GM18511 (cell line): Measurements from ENCODE around the gene EDIL3.
A peak's percentile ranks its signal among the peaks of the same experiment; 100 is the strongest.

Experiments
- ATAC-seq: cut with Tn5 transposase; IDR thresholded peaks from one replicate; pipeline ENCODE4 v1.9.1; 2021; ENCODE audit warnings: mild to moderate bottlenecking, moderate library complexity; ENCODE audit not compliant: unreplicated experiment

EDIL3 gene

DNA sequence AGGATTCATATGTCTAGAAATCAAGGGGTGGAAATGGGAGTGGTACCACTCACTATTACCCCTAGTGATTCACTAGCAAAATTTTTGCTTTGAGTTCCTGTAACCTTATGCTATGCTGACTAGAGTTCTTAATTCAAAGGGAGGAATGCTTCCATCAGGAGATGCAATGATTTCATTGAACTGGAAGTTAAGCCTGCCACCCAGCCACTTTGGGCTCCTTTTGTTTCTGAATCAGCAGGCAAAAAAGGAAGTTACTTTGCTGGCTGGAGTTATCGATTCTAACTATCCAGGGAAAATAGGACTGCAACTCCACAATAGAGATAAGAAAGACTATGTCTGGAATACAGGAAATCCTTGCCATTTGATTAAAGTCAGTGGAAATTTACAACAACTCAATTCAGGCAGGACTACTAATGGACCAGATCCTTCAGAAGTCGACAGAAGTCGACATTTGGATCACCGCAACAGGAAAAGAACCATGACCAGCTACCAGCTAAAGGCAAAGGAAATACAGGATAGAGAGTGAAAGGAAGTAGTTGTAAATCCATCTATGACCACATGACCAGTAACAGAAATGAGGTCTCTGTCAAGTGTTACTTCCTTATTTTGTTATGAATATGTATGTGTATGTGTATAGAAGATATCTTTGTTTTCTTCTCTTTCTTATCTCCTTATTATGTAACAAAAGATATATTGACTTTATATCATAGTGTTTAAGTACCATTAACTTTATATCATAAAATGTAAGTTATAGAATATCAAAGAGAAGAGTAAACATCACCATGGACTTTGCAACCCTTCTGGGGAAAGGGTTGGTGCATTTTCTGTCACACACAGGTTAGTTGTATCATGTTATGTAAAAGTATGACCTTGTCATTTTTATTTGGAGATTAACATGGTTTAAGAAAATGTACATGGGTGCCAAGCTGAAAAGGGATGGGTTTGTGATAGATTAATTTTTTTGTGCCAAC, 465.3 kb downstream of the EDIL3 start:
- peak; percentile 73 for ATAC-seq

DNA sequence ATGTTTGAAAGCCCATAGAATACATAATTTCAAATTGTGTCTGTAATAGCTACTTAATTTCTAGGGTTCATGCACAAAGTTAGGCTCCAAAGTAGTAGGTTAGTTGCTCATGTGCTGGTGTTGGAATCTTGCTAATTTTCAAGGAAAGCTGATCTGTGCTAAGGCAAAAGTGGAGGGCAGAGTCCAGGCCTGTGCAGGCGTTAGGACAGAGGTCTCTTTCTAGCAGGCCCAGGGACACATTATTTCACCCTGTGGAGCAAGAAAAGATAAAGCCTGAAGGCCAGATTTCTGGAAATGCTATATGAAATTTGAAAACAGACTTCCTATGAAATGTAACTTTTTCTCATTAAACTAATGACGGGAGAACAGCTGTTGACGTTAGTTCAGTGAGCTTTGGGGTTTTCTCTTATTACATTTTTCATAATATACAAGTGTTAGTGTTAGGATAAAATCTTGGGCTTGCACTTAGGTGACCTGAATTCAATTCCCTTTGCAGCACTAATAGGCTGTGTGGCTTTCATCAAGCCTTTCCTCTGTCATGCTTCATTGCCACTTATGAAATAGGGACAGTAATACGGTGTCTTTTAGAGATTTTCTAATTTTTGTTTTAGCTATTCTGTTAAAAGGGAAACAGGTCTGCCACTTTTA, 467.3 kb downstream of the EDIL3 start:
- no peak for ATAC-seq

DNA sequence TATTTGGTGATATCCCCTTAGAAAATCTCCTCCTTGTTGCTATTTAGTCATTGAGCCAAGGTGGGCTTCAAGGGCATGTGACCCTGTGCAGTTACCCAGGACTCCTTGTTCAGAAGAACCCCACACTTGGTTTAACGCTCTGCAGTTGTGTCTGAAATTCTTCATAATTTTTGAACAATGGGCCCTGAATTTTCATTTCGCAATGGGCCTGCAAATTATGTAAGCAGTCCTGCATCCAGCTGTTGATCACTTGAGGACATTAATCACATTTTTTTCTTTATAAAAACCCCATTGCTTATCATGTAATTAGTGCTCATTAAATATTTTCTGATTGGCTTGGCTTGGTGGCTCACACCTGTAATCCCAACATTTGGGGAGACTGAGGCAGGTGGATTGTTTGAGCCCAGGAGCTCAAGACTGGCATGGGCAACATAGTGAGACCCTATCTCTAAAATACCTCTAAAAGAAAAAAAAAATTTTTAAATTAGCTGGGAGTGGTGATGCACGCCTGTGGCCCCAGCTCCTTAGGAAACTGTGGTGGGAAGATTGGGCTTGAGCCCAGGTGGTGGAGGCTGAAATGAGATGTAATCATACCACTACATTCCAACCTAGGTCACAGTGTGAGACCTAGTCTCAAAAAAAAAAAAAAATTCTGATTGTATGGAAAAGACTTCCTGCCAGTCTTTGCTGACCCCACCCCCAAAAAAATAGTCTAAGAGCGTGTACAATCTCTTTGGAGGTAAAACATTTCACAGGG, 469.8 kb downstream of the EDIL3 start:
- no peak for ATAC-seq

DNA sequence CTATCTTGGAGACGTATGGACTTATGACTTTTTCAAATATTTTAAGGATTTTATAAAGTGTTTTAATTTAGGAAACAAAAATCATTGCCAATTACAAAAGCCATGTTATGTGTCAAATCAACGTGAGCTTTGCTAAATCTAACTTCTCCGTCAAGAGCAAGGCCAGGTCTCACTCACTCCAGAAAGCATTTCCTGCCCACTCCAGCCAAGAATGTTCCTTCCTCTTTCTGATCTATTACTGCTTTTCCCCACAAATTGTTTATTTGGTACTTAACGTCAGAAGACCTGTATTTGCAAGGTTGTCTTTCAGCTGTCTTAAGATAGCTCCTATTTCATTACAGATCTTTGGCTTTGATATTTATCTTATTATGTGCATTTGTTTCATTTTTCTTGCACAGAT, 470.5 kb downstream of the EDIL3 start:
- no peak for ATAC-seq

GRCh38 chr5:83913593-83913992, 471.1 kb downstream of the EDIL3 start:
- ATAC-seq = no peak

GRCh38 chr5:83911367-83911919, 473.2 kb downstream of the EDIL3 start:
- no peak for ATAC-seq

DNA sequence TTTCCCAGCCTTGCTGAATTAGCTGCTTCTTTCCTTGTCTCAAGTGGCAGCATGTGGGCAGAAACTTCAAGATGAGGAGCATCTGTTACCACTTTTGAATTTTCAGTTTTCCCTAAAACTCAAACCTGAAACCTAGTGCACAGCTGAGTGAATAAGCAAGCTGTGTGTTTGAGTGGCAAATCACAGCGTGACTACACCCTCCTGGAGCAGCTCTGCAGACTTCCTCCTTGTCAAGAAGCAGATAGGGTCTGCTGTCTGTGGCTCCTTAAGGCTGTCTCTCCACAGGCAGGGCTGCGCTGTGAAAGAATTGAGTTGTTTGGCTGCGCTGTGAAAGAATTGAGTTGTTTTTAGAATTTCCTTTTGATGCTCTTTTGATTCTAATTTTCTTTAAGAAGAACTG, 484.4 kb downstream of the EDIL3 start:
- ATAC-seq = no peak

- ATAC-seq = no peak
These were observed 485.2 kb downstream of the EDIL3 start for GRCh38 chr5:83899326-83899970.

GRCh38 chr5:83895860-83896259, 488.8 kb downstream of the EDIL3 start:
- no peak for ATAC-seq

GRCh38 chr5:83891261-83891660, 493.4 kb downstream of the EDIL3 start:
- ATAC-seq = no peak
